Liver (tissue), 9 donors: ENCODE data around the gene CRYBG2. TPM values are rescaled to one million over a fixed set of nuclear protein-coding genes. Genes with fewer than 3 reads are reported as not detected.

Source experiments
- DNase-seq: peaks from one replicate; pipeline ENCODE4 v3.0.0-alpha.2; 2017; ENCODE audit warnings: low spot score
- H3K27ac ChIP-seq, 2 donors: one replicate each; pipeline ENCODE4 v1.7.0; 2013; ENCODE audit warnings: inconsistent platforms in 2 of 2, low read length in 2 of 2, control low read depth in 1 of 2, low read depth in 1 of 2, mild to moderate bottlenecking in 1 of 2
- H3K27me3 ChIP-seq, 4 donors: one replicate each; pipeline versions ENCODE4 v1.6.1 to v1.7.0; 2013; ENCODE audit warnings: low read length in 3 of 4, inconsistent platforms in 1 of 4, mild to moderate bottlenecking in 1 of 4, moderate library complexity in 1 of 4; ENCODE audit not compliant: control insufficient read depth in 4 of 4, insufficient read depth in 4 of 4
- H3K36me3 ChIP-seq, 4 donors: one replicate each; pipeline versions ENCODE4 v1.6.1 to v1.7.0; 2013; ENCODE audit warnings: low read length in 3 of 4, mild to moderate bottlenecking in 3 of 4, low read depth in 1 of 4, moderate library complexity in 1 of 4; ENCODE audit not compliant: control insufficient read depth in 4 of 4, insufficient read depth in 3 of 4
- H3K4me1 ChIP-seq, 4 donors: one replicate each; pipeline versions ENCODE4 v1.6.1 to v1.7.0; 2013; ENCODE audit warnings: low read length in 3 of 4, mild to moderate bottlenecking in 3 of 4, moderate library complexity in 1 of 4; ENCODE audit not compliant: control insufficient read depth in 4 of 4, insufficient read depth in 4 of 4
- H3K4me3 ChIP-seq, 3 donors: one replicate each; pipeline versions ENCODE4 v1.6.1 to v1.7.0; 2013; ENCODE audit warnings: low read length in 3 of 3, control low read depth in 1 of 3, low read depth in 1 of 3, mild to moderate bottlenecking in 1 of 3
- H3K9ac ChIP-seq, 2 donors: one replicate each; pipeline ENCODE4 v1.7.0; 2013; ENCODE audit warnings: low read length in 2 of 2, mild to moderate bottlenecking in 2 of 2, moderate library complexity in 2 of 2, control low read depth in 1 of 2, low read depth in 1 of 2
- H3K9me3 ChIP-seq, 4 donors: one replicate each; pipeline versions ENCODE4 v1.6.1 to v1.7.0; 2013; ENCODE audit warnings: low read length in 3 of 4; ENCODE audit not compliant: control insufficient read depth in 4 of 4
- EGR1 ChIP-seq, 2 donors: IDR thresholded peaks; 2 replicates each; pipeline ENCODE4 v1.6.1; 2016 to 2018; ENCODE audit warnings: antibody characterized with exemption in 2 of 2, low read depth in 2 of 2
- FOXA1 ChIP-seq: IDR thresholded peaks from 2 replicates; pipeline ENCODE4 v1.6.1; 2016; ENCODE audit warnings: antibody characterized with exemption
- FOXA2 ChIP-seq: IDR thresholded peaks from 2 replicates; pipeline ENCODE4 v1.6.1; 2016; ENCODE audit warnings: antibody characterized with exemption
- GABPA ChIP-seq, 2 donors: IDR thresholded peaks in 1 of 2; conservative IDR thresholded peaks in 1 of 2; 2 replicates each; pipeline ENCODE4 v1.6.1; 2016; ENCODE audit warnings: antibody characterized with exemption in 2 of 2, mild to moderate bottlenecking in 1 of 2, moderate library complexity in 1 of 2
- HNF4A ChIP-seq, 2 donors: conservative IDR thresholded peaks; 2 replicates each; pipeline ENCODE4 v1.6.1; 2016; ENCODE audit warnings: antibody characterized with exemption in 2 of 2, mild to moderate bottlenecking in 2 of 2
- HNF4G ChIP-seq: IDR thresholded peaks from 2 replicates; pipeline ENCODE4 v1.6.1; 2016; ENCODE audit warnings: antibody characterized with exemption
- JUND ChIP-seq, 2 donors: IDR thresholded peaks; 2 replicates each; pipeline ENCODE4 v1.6.1; 2016; ENCODE audit warnings: antibody characterized with exemption in 2 of 2
- MAX ChIP-seq: IDR thresholded peaks from 2 replicates; pipeline ENCODE4 v1.6.1; 2016; ENCODE audit warnings: antibody characterized with exemption
- NR2F2 ChIP-seq: IDR thresholded peaks from 2 replicates; pipeline ENCODE4 v1.6.1; 2016; ENCODE audit warnings: antibody characterized with exemption
- RAD21 ChIP-seq, 2 donors: IDR thresholded peaks; 2 replicates each; pipeline ENCODE4 v1.6.1; 2016; ENCODE audit warnings: antibody characterized with exemption in 2 of 2, mild to moderate bottlenecking in 2 of 2
- REST ChIP-seq: IDR thresholded peaks from 2 replicates; pipeline ENCODE4 v1.6.1; 2016; ENCODE audit warnings: antibody characterized with exemption, mild to moderate bottlenecking
- RXRA ChIP-seq, 2 donors: IDR thresholded peaks; 2 replicates each; pipeline ENCODE4 v1.6.1; 2017 to 2018; ENCODE audit warnings: antibody characterized with exemption in 2 of 2, mild to moderate bottlenecking in 1 of 2
- SP1 ChIP-seq: IDR thresholded peaks from 2 replicates; pipeline ENCODE4 v1.6.1; 2018; ENCODE audit warnings: antibody characterized with exemption, mild to moderate bottlenecking
- TAF1 ChIP-seq: conservative IDR thresholded peaks from 2 replicates; pipeline ENCODE4 v1.6.1; 2016; ENCODE audit warnings: antibody characterized with exemption, mild to moderate bottlenecking
- YY1 ChIP-seq: IDR thresholded peaks from 2 replicates; pipeline ENCODE4 v1.6.1; 2016; ENCODE audit warnings: antibody characterized with exemption, mild to moderate bottlenecking
- ZBTB33 ChIP-seq: IDR thresholded peaks from 2 replicates; pipeline ENCODE4 v1.6.1; 2016; ENCODE audit warnings: antibody characterized with exemption
- WGBS: extraction: QIAGEN DNeasy Blood & Tissue Kit; methylation state at CpG from one replicate; pipeline ENCODE4 v1.1.7; 2013; 5-methylcytosine and 5-hydroxymethylcytosine counted together
- polyA plus RNA-seq, 2 donors: library from polyadenylated mRNA; stranded (reverse) in 1 of 2; unstranded in 1 of 2; fragments of 200-250 nt in 1 of 2; fragments of >200 nt in 1 of 2; fragmentation: Nextera tagmentation in 1 of 2; extraction: Ambion mirVana in 1 of 2; gene quantifications; one replicate each; pipeline versions ENCODE4 v1.2.1 to v1.2.3, GENCODE V29; 2013 to 2015
- total RNA-seq, 2 donors: library from RNA; depleted of rRNA; stranded (reverse); fragments of >200 nt; gene quantifications; one replicate each; pipeline ENCODE4 v1.2.3, GENCODE V29; 2014
- TF ChIP-seq, protein P1 (sequence below): fragments of 150-350 bp; IDR thresholded peaks from 2 replicates; pipeline ENCODE4 v1.5.1; 2017; ENCODE audit warnings: improper control_type of control experiment, low read depth, low read length; ENCODE audit not compliant: missing input control
- TF ChIP-seq, protein P2 (sequence below): IDR thresholded peaks from 2 replicates; pipeline ENCODE4 v1.6.1; 2016; ENCODE audit warnings: antibody characterized with exemption
- donor health status: healthy.
- donor health status: healthy.
- donor health status: healthy.
- donor health status: healthy.
- donor health status: healthy.

Gene CRYBG2
- total and polyA plus RNA-seq, 4 donors = under 0.01 to 0.12 (median under 0.01) TPM; not detected in 1

- TF ChIP-seq, protein P1, sequence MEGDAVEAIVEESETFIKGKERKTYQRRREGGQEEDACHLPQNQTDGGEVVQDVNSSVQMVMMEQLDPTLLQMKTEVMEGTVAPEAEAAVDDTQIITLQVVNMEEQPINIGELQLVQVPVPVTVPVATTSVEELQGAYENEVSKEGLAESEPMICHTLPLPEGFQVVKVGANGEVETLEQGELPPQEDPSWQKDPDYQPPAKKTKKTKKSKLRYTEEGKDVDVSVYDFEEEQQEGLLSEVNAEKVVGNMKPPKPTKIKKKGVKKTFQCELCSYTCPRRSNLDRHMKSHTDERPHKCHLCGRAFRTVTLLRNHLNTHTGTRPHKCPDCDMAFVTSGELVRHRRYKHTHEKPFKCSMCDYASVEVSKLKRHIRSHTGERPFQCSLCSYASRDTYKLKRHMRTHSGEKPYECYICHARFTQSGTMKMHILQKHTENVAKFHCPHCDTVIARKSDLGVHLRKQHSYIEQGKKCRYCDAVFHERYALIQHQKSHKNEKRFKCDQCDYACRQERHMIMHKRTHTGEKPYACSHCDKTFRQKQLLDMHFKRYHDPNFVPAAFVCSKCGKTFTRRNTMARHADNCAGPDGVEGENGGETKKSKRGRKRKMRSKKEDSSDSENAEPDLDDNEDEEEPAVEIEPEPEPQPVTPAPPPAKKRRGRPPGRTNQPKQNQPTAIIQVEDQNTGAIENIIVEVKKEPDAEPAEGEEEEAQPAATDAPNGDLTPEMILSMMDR = no peak
- TF ChIP-seq RAD21 (IDR thresholded peaks at IDR 0.05) (no peak), FOXA1 (no peak), HNF4A (conservative IDR thresholded peaks at IDR 0.05) (peak; percentile 90 to 93), SP1 (peak; percentile 96), TAF1 (no peak), YY1 (peak; percentile 43), NR2F2 (no peak), HNF4G (peak; percentile 92), JUND (IDR thresholded peaks at IDR 0.05) (peak; percentile 34 to 64)
Measured at GRCh38 chr1:26358411-26359384, 4.8 kb upstream of the CRYBG2 start (continued).

DNA sequence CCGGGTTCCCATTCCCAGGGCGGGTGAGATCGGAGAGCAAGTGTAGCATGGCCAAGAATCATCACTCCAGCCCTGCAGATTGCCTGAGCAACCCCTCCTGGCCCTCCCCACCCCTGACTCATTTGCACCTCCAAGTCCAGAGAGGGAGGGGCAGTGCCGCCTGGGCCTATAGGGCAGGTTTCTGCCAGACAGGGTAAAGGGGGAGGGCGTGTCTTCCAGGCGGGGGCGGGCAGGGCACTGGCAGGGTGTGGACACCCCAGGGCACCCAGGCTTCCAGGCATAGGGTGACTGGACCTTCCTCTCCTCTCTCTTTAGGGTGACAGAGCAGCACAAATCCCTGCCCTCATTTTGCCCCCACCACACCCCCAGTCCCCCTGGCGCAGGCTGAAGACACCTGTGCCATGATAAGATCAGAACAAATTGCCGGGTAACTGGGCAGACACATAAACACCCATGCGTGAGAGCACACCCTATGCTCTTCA lies 3.2 kb upstream of the CRYBG2 start:
- peaks cover 3 to 10% (median 4%) of the 10 kb centered on the region in 4 donors for H3K4me1 ChIP-seq
- no peaks in the 10 kb centered on the region for H3K9me3 ChIP-seq
- WGBS = 81% methylated on average over 10 of the region's 10 CpGs
- no peak overlapping the region for H3K4me3 ChIP-seq
- no peak overlapping the region for H3K27ac ChIP-seq
- no peaks in the 10 kb centered on the region for H3K36me3 ChIP-seq
- no peaks in the 10 kb centered on the region for H3K27me3 ChIP-seq
- DNase-seq = no peak
- no peak overlapping the region for H3K9ac ChIP-seq
- TF ChIP-seq RXRA (IDR thresholded peaks at IDR 0.05) (no peak), TAF1 (no peak), MAX (no peak), SP1 (no peak), FOXA2 (no peak), NR2F2 (no peak), EGR1 (IDR thresholded peaks at IDR 0.05; ENCODE audit: low read depth in 2 of 2) (no peak), YY1 (no peak), RAD21 (IDR thresholded peaks at IDR 0.05) (no peak), FOXA1 (no peak), HNF4G (no peak), REST (no peak), HNF4A (conservative IDR thresholded peaks at IDR 0.05) (no peak), JUND (IDR thresholded peaks at IDR 0.05) (no peak), GABPA (IDR thresholded peaks at IDR 0.05 in 1 of 2, conservative IDR thresholded peaks at IDR 0.05 in 1 of 2) (no peak), ZBTB33 (no peak)
- TF ChIP-seq, protein P2, sequence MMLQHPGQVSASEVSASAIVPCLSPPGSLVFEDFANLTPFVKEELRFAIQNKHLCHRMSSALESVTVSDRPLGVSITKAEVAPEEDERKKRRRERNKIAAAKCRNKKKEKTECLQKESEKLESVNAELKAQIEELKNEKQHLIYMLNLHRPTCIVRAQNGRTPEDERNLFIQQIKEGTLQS = no peak
- TF ChIP-seq, protein P1 = no peak
